ENCODE measurements around the gene STOML2. TPM values are rescaled to one million over a fixed set of nuclear protein-coding genes. Genes with fewer than 3 reads are reported as not detected.

STOML2 gene
- total and polyA plus RNA-seq, 2 experiments from 2014 or later = 114 to 210 TPM

DNA sequence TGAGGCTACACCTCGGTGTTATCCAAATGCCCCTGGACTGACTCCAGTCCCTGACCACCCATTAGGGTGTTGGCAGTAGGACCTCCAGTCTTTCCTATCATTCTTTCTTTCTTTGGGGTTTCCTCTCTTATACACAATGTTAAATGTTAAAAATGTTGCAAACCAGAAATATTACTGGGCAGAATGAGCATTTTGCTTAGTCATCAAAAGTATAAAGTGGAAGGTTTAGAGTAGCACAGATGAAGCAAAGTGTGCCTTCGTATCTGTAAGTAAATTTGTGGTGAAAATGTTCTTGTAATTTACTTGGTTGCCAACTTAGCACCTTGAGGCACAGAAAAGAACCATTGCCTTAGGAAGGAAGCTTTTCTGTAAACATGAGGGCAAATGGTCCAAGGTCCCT, 37.2 kb upstream of the STOML2 start:
- no peaks in the 10 kb centered on the region for H4K20me1 ChIP-seq (replicated peaks; ENCODE audit: insufficient read depth)
- peaks cover 61% of the 10 kb centered on the region for H3K9me3 Mint-ChIP-seq
- no peak overlapping the region for H3K4me2 ChIP-seq
- peaks cover 8% of the 10 kb centered on the region for H3K27me3 Mint-ChIP-seq (ENCODE audit: insufficient read depth, low read depth, poor library complexity)
- H3K27me3 ChIP-seq (ENCODE audit: insufficient read depth) = no peaks in the 10 kb centered on the region
- no peaks in the 10 kb centered on the region for H3K79me2 ChIP-seq (replicated peaks; ENCODE audit: insufficient read depth)
- no peaks in the 10 kb centered on the region for H3F3A ChIP-seq (replicated peaks; ENCODE audit: low read depth)
- no peak overlapping the region for H3K27ac Mint-ChIP-seq
- no peak overlapping the region for H3K27ac ChIP-seq (ENCODE audit: low read depth)
- TF ChIP-seq NANOG (IDR thresholded peaks at IDR 0.05; ENCODE audit: borderline replicate concordance) = no peak
- TF ChIP-seq JUNB (IDR thresholded peaks at IDR 0.05; ENCODE audit: unreplicated experiment) = no peak
- TF ChIP-seq REST (IDR thresholded peaks at IDR 0.05; ENCODE audit: unreplicated experiment) = no peak
- no peak for TF ChIP-seq EZH2 (IDR thresholded peaks at IDR 0.05; ENCODE audit: low read depth, unreplicated experiment)
- TF ChIP-seq ZNF331 (CRISPR knock-in tag; IDR thresholded peaks at IDR 0.05; ENCODE audit: low read depth) = no peak
- TF ChIP-seq, protein P1, sequence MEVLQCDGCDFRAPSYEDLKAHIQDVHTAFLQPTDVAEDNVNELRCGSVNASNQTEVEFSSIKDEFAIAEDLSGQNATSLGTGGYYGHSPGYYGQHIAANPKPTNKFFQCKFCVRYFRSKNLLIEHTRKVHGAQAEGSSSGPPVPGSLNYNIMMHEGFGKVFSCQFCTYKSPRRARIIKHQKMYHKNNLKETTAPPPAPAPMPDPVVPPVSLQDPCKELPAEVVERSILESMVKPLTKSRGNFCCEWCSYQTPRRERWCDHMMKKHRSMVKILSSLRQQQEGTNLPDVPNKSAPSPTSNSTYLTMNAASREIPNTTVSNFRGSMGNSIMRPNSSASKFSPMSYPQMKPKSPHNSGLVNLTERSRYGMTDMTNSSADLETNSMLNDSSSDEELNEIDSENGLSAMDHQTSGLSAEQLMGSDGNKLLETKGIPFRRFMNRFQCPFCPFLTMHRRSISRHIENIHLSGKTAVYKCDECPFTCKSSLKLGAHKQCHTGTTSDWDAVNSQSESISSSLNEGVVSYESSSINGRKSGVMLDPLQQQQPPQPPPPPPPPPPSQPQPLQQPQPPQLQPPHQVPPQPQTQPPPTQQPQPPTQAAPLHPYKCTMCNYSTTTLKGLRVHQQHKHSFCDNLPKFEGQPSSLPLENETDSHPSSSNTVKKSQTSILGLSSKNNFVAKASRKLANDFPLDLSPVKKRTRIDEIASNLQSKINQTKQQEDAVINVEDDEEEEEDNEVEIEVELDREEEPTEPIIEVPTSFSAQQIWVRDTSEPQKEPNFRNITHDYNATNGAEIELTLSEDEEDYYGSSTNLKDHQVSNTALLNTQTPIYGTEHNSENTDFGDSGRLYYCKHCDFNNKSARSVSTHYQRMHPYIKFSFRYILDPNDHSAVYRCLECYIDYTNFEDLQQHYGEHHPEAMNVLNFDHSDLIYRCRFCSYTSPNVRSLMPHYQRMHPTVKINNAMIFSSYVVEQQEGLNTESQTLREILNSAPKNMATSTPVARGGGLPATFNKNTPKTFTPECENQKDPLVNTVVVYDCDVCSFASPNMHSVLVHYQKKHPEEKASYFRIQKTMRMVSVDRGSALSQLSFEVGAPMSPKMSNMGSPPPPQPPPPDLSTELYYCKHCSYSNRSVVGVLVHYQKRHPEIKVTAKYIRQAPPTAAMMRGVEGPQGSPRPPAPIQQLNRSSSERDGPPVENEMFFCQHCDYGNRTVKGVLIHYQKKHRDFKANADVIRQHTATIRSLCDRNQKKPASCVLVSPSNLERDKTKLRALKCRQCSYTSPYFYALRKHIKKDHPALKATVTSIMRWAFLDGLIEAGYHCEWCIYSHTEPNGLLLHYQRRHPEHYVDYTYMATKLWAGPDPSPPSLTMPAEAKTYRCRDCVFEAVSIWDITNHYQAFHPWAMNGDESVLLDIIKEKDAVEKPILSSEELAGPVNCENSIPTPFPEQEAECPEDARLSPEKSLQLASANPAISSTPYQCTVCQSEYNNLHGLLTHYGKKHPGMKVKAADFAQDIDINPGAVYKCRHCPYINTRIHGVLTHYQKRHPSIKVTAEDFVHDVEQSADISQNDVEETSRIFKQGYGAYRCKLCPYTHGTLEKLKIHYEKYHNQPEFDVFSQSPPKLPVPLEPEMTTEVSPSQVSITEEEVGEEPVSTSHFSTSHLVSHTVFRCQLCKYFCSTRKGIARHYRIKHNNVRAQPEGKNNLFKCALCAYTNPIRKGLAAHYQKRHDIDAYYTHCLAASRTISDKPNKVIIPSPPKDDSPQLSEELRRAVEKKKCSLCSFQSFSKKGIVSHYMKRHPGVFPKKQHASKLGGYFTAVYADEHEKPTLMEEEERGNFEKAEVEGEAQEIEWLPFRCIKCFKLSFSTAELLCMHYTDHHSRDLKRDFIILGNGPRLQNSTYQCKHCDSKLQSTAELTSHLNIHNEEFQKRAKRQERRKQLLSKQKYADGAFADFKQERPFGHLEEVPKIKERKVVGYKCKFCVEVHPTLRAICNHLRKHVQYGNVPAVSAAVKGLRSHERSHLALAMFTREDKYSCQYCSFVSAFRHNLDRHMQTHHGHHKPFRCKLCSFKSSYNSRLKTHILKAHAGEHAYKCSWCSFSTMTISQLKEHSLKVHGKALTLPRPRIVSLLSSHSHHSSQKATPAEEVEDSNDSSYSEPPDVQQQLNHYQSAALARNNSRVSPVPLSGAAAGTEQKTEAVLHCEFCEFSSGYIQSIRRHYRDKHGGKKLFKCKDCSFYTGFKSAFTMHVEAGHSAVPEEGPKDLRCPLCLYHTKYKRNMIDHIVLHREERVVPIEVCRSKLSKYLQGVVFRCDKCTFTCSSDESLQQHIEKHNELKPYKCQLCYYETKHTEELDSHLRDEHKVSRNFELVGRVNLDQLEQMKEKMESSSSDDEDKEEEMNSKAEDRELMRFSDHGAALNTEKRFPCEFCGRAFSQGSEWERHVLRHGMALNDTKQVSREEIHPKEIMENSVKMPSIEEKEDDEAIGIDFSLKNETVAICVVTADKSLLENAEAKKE (CRISPR knock-in tag; IDR thresholded peaks at IDR 0.05) = no peak
- TF ChIP-seq EZH2phosphoT487 (IDR thresholded peaks at IDR 0.05; ENCODE audit: unreplicated experiment) = no peak
- no peak for TF ChIP-seq STAT1 (IDR thresholded peaks at IDR 0.05; ENCODE audit: unreplicated experiment)
- no peak for TF ChIP-seq ZNF114 (CRISPR knock-in tag; IDR thresholded peaks at IDR 0.05)
- TF ChIP-seq CTCF (conservative IDR thresholded peaks at IDR 0.05; ENCODE audit: low read depth in 2 of 2) = no peak
- TF ChIP-seq POLR2AphosphoS5 (IDR thresholded peaks at IDR 0.05; ENCODE audit: low read depth) = no peak
- no peak for TF ChIP-seq ETS1 (IDR thresholded peaks at IDR 0.05)
- no peak for TF ChIP-seq CREB1 (CRISPR knock-in tag; IDR thresholded peaks at IDR 0.05; ENCODE audit: low read depth)
- no peak overlapping the region for H2AFZ ChIP-seq
- no peaks in the 10 kb centered on the region for H3K9me2 ChIP-seq (ENCODE audit: insufficient read depth)
- H3K4me3 ChIP-seq = no peak overlapping the region
- no peaks in the 10 kb centered on the region for H3K4me1 Mint-ChIP-seq
- peaks cover 19% of the 10 kb centered on the region for H3K36me3 Mint-ChIP-seq (ENCODE audit: low read depth)
- no peak for DNase-seq (ENCODE audit: low spot score)
- H3K36me3 ChIP-seq (ENCODE audit: insufficient read depth) = peaks cover 16% of the 10 kb centered on the region; the same call in 1 of the 2 replicates
- no peaks in the 10 kb centered on the region for H3K4me1 ChIP-seq (ENCODE audit: insufficient read depth)
- no peak overlapping the region for H3K4me3 Mint-ChIP-seq
- no peak for ATAC-seq
